ENCODE data around the gene MBD5.

The MBD5 gene

GRCh38 chr2:148049284-148049683, 28.4 kb downstream of the MBD5 start:
- Histone ChIP-seq H3K27ac (ENCODE audit: low read depth, low read length) (no peak overlapping the region), H3K27me3 (ENCODE audit: control insufficient read depth, insufficient read depth, low read length) (no peaks in the 10 kb centered on the region), H3K4me1 (ENCODE audit: control insufficient read depth, insufficient read depth, low read length) (peaks cover 13% of the 10 kb centered on the region; the same call in 1 of the 2 replicates), H3K36me3 (ENCODE audit: control insufficient read depth, insufficient read depth, low read length) (no peaks in the 10 kb centered on the region), H3K9ac (ENCODE audit: low read length) (no peak overlapping the region), H3K9me3 (ENCODE audit: control insufficient read depth, insufficient read depth, low read depth, low read length) (no peaks in the 10 kb centered on the region), H3K4me3 (ENCODE audit: low read depth, low read length) (no peak overlapping the region)

GRCh38 chr2:148052687-148053086, 31.8 kb downstream of the MBD5 start:
- Histone ChIP-seq H3K36me3 (ENCODE audit: control insufficient read depth, insufficient read depth, low read length) (no peaks in the 10 kb centered on the region), H3K9me3 (ENCODE audit: control insufficient read depth, insufficient read depth, low read depth, low read length) (no peaks in the 10 kb centered on the region), H3K4me3 (ENCODE audit: low read depth, low read length) (no peak overlapping the region), H3K27me3 (ENCODE audit: control insufficient read depth, insufficient read depth, low read length) (no peaks in the 10 kb centered on the region), H3K4me1 (ENCODE audit: control insufficient read depth, insufficient read depth, low read length) (peaks cover 7% of the 10 kb centered on the region; the same call in 1 of the 2 replicates), H3K9ac (ENCODE audit: low read length) (no peak overlapping the region), H3K27ac (ENCODE audit: low read depth, low read length) (no peak overlapping the region)

GRCh38 chr2:148058641-148059040, 37.8 kb downstream of the MBD5 start:
- Histone ChIP-seq H3K9me3 (ENCODE audit: control insufficient read depth, insufficient read depth, low read depth, low read length) (no peaks in the 10 kb centered on the region), H3K4me3 (ENCODE audit: low read depth, low read length) (no peak overlapping the region), H3K36me3 (ENCODE audit: control insufficient read depth, insufficient read depth, low read length) (no peaks in the 10 kb centered on the region), H3K4me1 (ENCODE audit: control insufficient read depth, insufficient read depth, low read length) (no peaks in the 10 kb centered on the region; the same call in 1 of the 2 replicates), H3K27me3 (ENCODE audit: control insufficient read depth, insufficient read depth, low read length) (no peaks in the 10 kb centered on the region), H3K9ac (ENCODE audit: low read length) (no peak overlapping the region), H3K27ac (ENCODE audit: low read depth, low read length) (no peak overlapping the region)

- Histone ChIP-seq H3K9ac (ENCODE audit: low read length) (no peak overlapping the region), H3K4me3 (ENCODE audit: low read depth, low read length) (no peak overlapping the region)
Observed at GRCh38 chr2:148063633-148064032, 42.7 kb downstream of the MBD5 start.

DNA sequence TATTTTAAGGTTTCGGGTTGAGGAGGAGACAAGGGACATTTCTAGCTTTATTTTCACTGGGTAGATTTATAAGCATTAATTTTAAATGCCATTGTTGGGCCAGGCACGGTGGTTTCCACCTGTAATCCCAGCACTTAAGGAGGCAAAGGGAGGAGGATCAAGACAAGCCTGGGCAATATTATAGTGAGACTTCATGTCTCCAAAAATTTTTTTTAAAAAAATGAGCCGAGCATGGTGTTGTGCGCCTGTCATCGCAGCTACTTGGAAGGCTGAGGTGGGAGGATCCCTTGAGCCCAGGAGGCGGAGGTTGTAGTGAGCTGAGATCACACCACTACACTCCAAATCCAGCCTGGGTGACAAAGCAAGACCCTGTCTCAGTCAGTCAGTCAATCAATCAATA, 45.0 kb downstream of the MBD5 start:
- no peaks in the 10 kb centered on the region for H3K36me3 ChIP-seq (ENCODE audit: control insufficient read depth, insufficient read depth, low read length)
- H3K4me1 ChIP-seq (ENCODE audit: control insufficient read depth, insufficient read depth, low read length) = no peaks in the 10 kb centered on the region
- H3K4me3 ChIP-seq (ENCODE audit: low read depth, low read length) = no peak overlapping the region
- no peak overlapping the region for H3K9ac ChIP-seq (ENCODE audit: low read length)
- no peak overlapping the region for H3K27ac ChIP-seq (ENCODE audit: low read depth, low read length)
- H3K27me3 ChIP-seq (ENCODE audit: control insufficient read depth, insufficient read depth, low read length) = no peaks in the 10 kb centered on the region
- H3K9me3 ChIP-seq (ENCODE audit: control insufficient read depth, insufficient read depth, low read depth, low read length) = no peaks in the 10 kb centered on the region

More at GRCh38 chr2:148063633-148064032, 42.7 kb downstream of the MBD5 start:
- Histone ChIP-seq H3K27me3 (ENCODE audit: control insufficient read depth, insufficient read depth, low read length) (no peaks in the 10 kb centered on the region), H3K4me1 (ENCODE audit: control insufficient read depth, insufficient read depth, low read length) (no peaks in the 10 kb centered on the region), H3K9me3 (ENCODE audit: control insufficient read depth, insufficient read depth, low read depth, low read length) (no peaks in the 10 kb centered on the region), H3K36me3 (ENCODE audit: control insufficient read depth, insufficient read depth, low read length) (no peaks in the 10 kb centered on the region), H3K27ac (ENCODE audit: low read depth, low read length) (no peak overlapping the region)

GRCh38 chr2:148067801-148068200, 46.9 kb downstream of the MBD5 start:
- no peaks in the 10 kb centered on the region for H3K27me3 ChIP-seq (ENCODE audit: control insufficient read depth, insufficient read depth, low read length)
- no peak overlapping the region for H3K9ac ChIP-seq (ENCODE audit: low read length)
- no peaks in the 10 kb centered on the region for H3K36me3 ChIP-seq (ENCODE audit: control insufficient read depth, insufficient read depth, low read length)
- H3K4me1 ChIP-seq (ENCODE audit: control insufficient read depth, insufficient read depth, low read length) = no peaks in the 10 kb centered on the region
- no peak overlapping the region for H3K4me3 ChIP-seq (ENCODE audit: low read depth, low read length)
- H3K27ac ChIP-seq (ENCODE audit: low read depth, low read length) = no peak overlapping the region
- no peaks in the 10 kb centered on the region for H3K9me3 ChIP-seq (ENCODE audit: control insufficient read depth, insufficient read depth, low read depth, low read length)

GRCh38 chr2:148071351-148071750, 50.5 kb downstream of the MBD5 start:
- Histone ChIP-seq H3K9ac (ENCODE audit: low read length) (no peak overlapping the region), H3K27me3 (ENCODE audit: control insufficient read depth, insufficient read depth, low read length) (no peaks in the 10 kb centered on the region), H3K36me3 (ENCODE audit: control insufficient read depth, insufficient read depth, low read length) (no peaks in the 10 kb centered on the region), H3K4me3 (ENCODE audit: low read depth, low read length) (no peak overlapping the region), H3K4me1 (ENCODE audit: control insufficient read depth, insufficient read depth, low read length) (no peaks in the 10 kb centered on the region), H3K9me3 (ENCODE audit: control insufficient read depth, insufficient read depth, low read depth, low read length) (no peaks in the 10 kb centered on the region), H3K27ac (ENCODE audit: low read depth, low read length) (no peak overlapping the region)

- Histone ChIP-seq H3K36me3 (ENCODE audit: control insufficient read depth, insufficient read depth, low read length) (no peaks in the 10 kb centered on the region), H3K27ac (ENCODE audit: low read depth, low read length) (no peak overlapping the region), H3K9me3 (ENCODE audit: control insufficient read depth, insufficient read depth, low read depth, low read length) (no peaks in the 10 kb centered on the region), H3K27me3 (ENCODE audit: control insufficient read depth, insufficient read depth, low read length) (no peaks in the 10 kb centered on the region), H3K9ac (ENCODE audit: low read length) (no peak overlapping the region), H3K4me1 (ENCODE audit: control insufficient read depth, insufficient read depth, low read length) (no peaks in the 10 kb centered on the region), H3K4me3 (ENCODE audit: low read depth, low read length) (no peak overlapping the region)
Observed at GRCh38 chr2:148096012-148096411, 75.1 kb downstream of the MBD5 start.

- Histone ChIP-seq H3K27ac (ENCODE audit: low read depth, low read length) (no peak overlapping the region), H3K27me3 (ENCODE audit: control insufficient read depth, insufficient read depth, low read length) (no peaks in the 10 kb centered on the region), H3K9me3 (ENCODE audit: control insufficient read depth, insufficient read depth, low read depth, low read length) (no peaks in the 10 kb centered on the region), H3K4me1 (ENCODE audit: control insufficient read depth, insufficient read depth, low read length) (peaks cover 4% of the 10 kb centered on the region; the same call in 1 of the 2 replicates), H3K9ac (ENCODE audit: low read length) (no peak overlapping the region), H3K4me3 (ENCODE audit: low read depth, low read length) (no peak overlapping the region), H3K36me3 (ENCODE audit: control insufficient read depth, insufficient read depth, low read length) (no peaks in the 10 kb centered on the region)
Observed at GRCh38 chr2:148102641-148103040, 81.8 kb downstream of the MBD5 start.

GRCh38 chr2:148103946-148104345, 83.1 kb downstream of the MBD5 start:
- Histone ChIP-seq H3K4me1 (ENCODE audit: control insufficient read depth, insufficient read depth, low read length) (peaks cover 4% of the 10 kb centered on the region; the same call in 1 of the 2 replicates), H3K27ac (ENCODE audit: low read depth, low read length) (no peak overlapping the region), H3K36me3 (ENCODE audit: control insufficient read depth, insufficient read depth, low read length) (no peaks in the 10 kb centered on the region), H3K9ac (ENCODE audit: low read length) (no peak overlapping the region), H3K27me3 (ENCODE audit: control insufficient read depth, insufficient read depth, low read length) (no peaks in the 10 kb centered on the region), H3K9me3 (ENCODE audit: control insufficient read depth, insufficient read depth, low read depth, low read length) (no peaks in the 10 kb centered on the region), H3K4me3 (ENCODE audit: low read depth, low read length) (no peak overlapping the region)

GRCh38 chr2:148106331-148106730, 85.4 kb downstream of the MBD5 start:
- no peaks in the 10 kb centered on the region for H3K36me3 ChIP-seq (ENCODE audit: control insufficient read depth, insufficient read depth, low read length)
- H3K27me3 ChIP-seq (ENCODE audit: control insufficient read depth, insufficient read depth, low read length) = no peaks in the 10 kb centered on the region
- no peak overlapping the region for H3K4me3 ChIP-seq (ENCODE audit: low read depth, low read length)
- no peaks in the 10 kb centered on the region for H3K9me3 ChIP-seq (ENCODE audit: control insufficient read depth, insufficient read depth, low read depth, low read length)
- H3K4me1 ChIP-seq (ENCODE audit: control insufficient read depth, insufficient read depth, low read length) = peaks cover 4% of the 10 kb centered on the region; the same call in 1 of the 2 replicates
- no peak overlapping the region for H3K27ac ChIP-seq (ENCODE audit: low read depth, low read length)
- H3K9ac ChIP-seq (ENCODE audit: low read length) = no peak overlapping the region

- Histone ChIP-seq H3K27ac (ENCODE audit: low read depth, low read length) (no peak overlapping the region), H3K9me3 (ENCODE audit: control insufficient read depth, insufficient read depth, low read depth, low read length) (no peaks in the 10 kb centered on the region), H3K9ac (ENCODE audit: low read length) (no peak overlapping the region), H3K36me3 (ENCODE audit: control insufficient read depth, insufficient read depth, low read length) (no peaks in the 10 kb centered on the region), H3K4me3 (ENCODE audit: low read depth, low read length) (no peak overlapping the region), H3K27me3 (ENCODE audit: control insufficient read depth, insufficient read depth, low read length) (no peaks in the 10 kb centered on the region), H3K4me1 (ENCODE audit: control insufficient read depth, insufficient read depth, low read length) (peaks cover 4% of the 10 kb centered on the region; the same call in 1 of the 2 replicates)
Observed at GRCh38 chr2:148108385-148108784, 87.5 kb downstream of the MBD5 start.
